ENCODE measurements around the gene LRRC3. TPM values are rescaled to one million over a fixed set of nuclear protein-coding genes. Genes with fewer than 3 reads are reported as not detected.

Gene LRRC3
- total RNA-seq, 2 experiments from 2014 or later, result not detected

GRCh38 chr21:44438531-44439210 lies 16.6 kb upstream of the LRRC3 start:
- H2AFZ ChIP-seq (ENCODE audit: low read length), result no peak overlapping the region
- H3K36me3 ChIP-seq (ENCODE audit: insufficient read depth, low read length), result no peaks in the 10 kb centered on the region
- ChIA-PET POLR2A (no interaction called here), CTCF (ENCODE audit: unreplicated experiment) (no interaction called here)
- no peak overlapping the region for H3K27ac ChIP-seq (ENCODE audit: low read depth, low read length, poor library complexity, severe bottlenecking)
- no peaks in the 10 kb centered on the region for H3K9me2 ChIP-seq (ENCODE audit: insufficient read depth, low read length)
- H3K4me3 ChIP-seq (ENCODE audit: low read depth, low read length, poor library complexity, severe bottlenecking), result no peak overlapping the region
- H4K20me1 ChIP-seq (ENCODE audit: insufficient read depth, low read length), result no peaks in the 10 kb centered on the region
- DNase-seq (ENCODE audit: low spot score), result no peak
- H3K4me2 ChIP-seq (ENCODE audit: low read length), result no peak overlapping the region
- H3K79me2 ChIP-seq (ENCODE audit: insufficient read depth, low read depth, low read length), result no peaks in the 10 kb centered on the region
- intact Hi-C loops (cut with micrococcal nuclease; ENCODE audit: unreplicated experiment), result no loop called here
- no TSS peak for BruUV-seq (replicated peaks)
- H3K4me1 ChIP-seq (ENCODE audit: insufficient read depth, low read length, poor library complexity, severe bottlenecking), result no peaks in the 10 kb centered on the region
- H3K9me3 ChIP-seq (ENCODE audit: low read length), result no peaks in the 10 kb centered on the region
- no peak for TF ChIP-seq EZH2phosphoT487 (IDR thresholded peaks at IDR 0.05; ENCODE audit: borderline replicate concordance, low read depth, low read length)

GRCh38 chr21:44439211-44439600 lies 16.1 kb upstream of the LRRC3 start:
- no peak overlapping the region for H3K4me2 ChIP-seq (ENCODE audit: low read length)
- no peaks in the 10 kb centered on the region for H3K4me1 ChIP-seq (ENCODE audit: insufficient read depth, low read length, poor library complexity, severe bottlenecking)
- H3K9me2 ChIP-seq (ENCODE audit: insufficient read depth, low read length), result no peaks in the 10 kb centered on the region
- TF ChIP-seq EZH2phosphoT487 (IDR thresholded peaks at IDR 0.05; ENCODE audit: borderline replicate concordance, low read depth, low read length), result no peak
- no peak for TF ChIP-seq CTCF (conservative IDR thresholded peaks at IDR 0.05; ENCODE audit: low read length)
- BruUV-seq (replicated peaks), result no TSS peak
- DNase-seq (ENCODE audit: low spot score), result no peak
- no peaks in the 10 kb centered on the region for H4K20me1 ChIP-seq (ENCODE audit: insufficient read depth, low read length)
- no peaks in the 10 kb centered on the region for H3K79me2 ChIP-seq (ENCODE audit: insufficient read depth, low read depth, low read length)
- no peak overlapping the region for H2AFZ ChIP-seq (ENCODE audit: low read length)
- no peaks in the 10 kb centered on the region for H3K36me3 ChIP-seq (ENCODE audit: insufficient read depth, low read length)
- no peaks in the 10 kb centered on the region for H3K9me3 ChIP-seq (ENCODE audit: low read length)
- intact Hi-C loops (cut with micrococcal nuclease; ENCODE audit: unreplicated experiment), result no loop called here
- H3K4me3 ChIP-seq (ENCODE audit: low read depth, low read length, poor library complexity, severe bottlenecking), result no peak overlapping the region
- ChIA-PET POLR2A (no interaction called here), CTCF (ENCODE audit: unreplicated experiment) (no interaction called here)
- H3K27ac ChIP-seq (ENCODE audit: low read depth, low read length, poor library complexity, severe bottlenecking), result no peak overlapping the region

- Histone ChIP-seq H4K20me1 (ENCODE audit: insufficient read depth, low read length) (no peaks in the 10 kb centered on the region), H3K4me2 (ENCODE audit: low read length) (no peak overlapping the region), H3K9me3 (ENCODE audit: low read length) (no peaks in the 10 kb centered on the region), H2AFZ (ENCODE audit: low read length) (no peak overlapping the region), H3K79me2 (ENCODE audit: insufficient read depth, low read depth, low read length) (no peaks in the 10 kb centered on the region), H3K36me3 (ENCODE audit: insufficient read depth, low read length) (no peaks in the 10 kb centered on the region), H3K9me2 (ENCODE audit: insufficient read depth, low read length) (no peaks in the 10 kb centered on the region), H3K4me3 (ENCODE audit: low read depth, low read length, poor library complexity, severe bottlenecking) (no peak overlapping the region), H3K4me1 (ENCODE audit: insufficient read depth, low read length, poor library complexity, severe bottlenecking) (no peaks in the 10 kb centered on the region), H3K27ac (ENCODE audit: low read depth, low read length, poor library complexity, severe bottlenecking) (no peak overlapping the region)
- no peak for TF ChIP-seq CTCF (conservative IDR thresholded peaks at IDR 0.05; ENCODE audit: low read length)
- intact Hi-C loops (cut with micrococcal nuclease; ENCODE audit: unreplicated experiment), result no loop called here
- no peak for DNase-seq (ENCODE audit: low spot score)
- POLR2A ChIA-PET, result no interaction called here
- no TSS peak for BruUV-seq (replicated peaks)
- CTCF ChIA-PET (ENCODE audit: unreplicated experiment), result no interaction called here
Observed at GRCh38 chr21:44440241-44441040, 14.9 kb upstream of the LRRC3 start.
